HG02588 (cell line): ENCODE results near the gene PROSER3.
"Not testable (repeated sequence)": the region's sequence is repeated elsewhere in the genome, so short reads cannot be mapped to it uniquely, and the experiment has no call there.

Source experiments
- ATAC-seq: cut with Tn5 transposase; IDR thresholded peaks from one replicate; pipeline ENCODE4 v1.9.1; 2021; ENCODE audit warnings: mild to moderate bottlenecking, moderate library complexity; ENCODE audit not compliant: unreplicated experiment

PROSER3 gene

DNA sequence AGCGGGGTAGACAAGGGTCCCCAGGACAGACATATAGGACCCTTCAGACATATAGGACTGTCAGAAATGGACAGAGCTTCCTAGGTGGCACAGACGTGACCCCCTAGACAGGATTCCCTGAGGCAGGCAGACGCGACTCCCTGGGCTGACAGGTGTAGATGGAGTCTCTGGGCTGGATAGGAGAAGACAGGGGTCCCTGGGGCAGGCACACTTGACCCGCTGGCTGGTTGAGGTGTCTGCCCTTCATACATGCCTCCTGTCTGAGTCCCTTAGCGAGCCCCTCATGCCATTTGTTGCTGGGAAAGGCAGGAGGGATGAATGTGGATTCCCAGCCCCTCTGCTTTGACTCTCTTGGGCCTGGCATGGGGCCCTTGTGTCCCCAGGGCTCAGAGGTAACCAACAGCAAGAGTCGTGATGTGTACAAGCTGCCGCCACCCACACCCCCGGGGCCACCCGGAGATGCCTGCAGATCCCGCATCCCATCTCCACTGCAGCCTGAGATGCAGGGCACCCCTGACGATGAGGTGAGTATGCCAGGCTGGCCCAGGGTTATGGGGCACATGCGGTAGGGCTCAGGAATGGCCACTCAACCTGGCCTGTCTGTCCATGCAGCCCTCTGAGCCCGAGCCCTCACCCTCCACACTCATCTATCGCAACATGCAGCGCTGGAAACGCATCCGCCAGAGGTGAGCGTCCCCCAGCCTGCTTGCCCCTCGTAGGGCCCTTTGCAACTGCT lies 4.2 kb upstream of the PROSER3 start:
- no peak for ATAC-seq

DNA sequence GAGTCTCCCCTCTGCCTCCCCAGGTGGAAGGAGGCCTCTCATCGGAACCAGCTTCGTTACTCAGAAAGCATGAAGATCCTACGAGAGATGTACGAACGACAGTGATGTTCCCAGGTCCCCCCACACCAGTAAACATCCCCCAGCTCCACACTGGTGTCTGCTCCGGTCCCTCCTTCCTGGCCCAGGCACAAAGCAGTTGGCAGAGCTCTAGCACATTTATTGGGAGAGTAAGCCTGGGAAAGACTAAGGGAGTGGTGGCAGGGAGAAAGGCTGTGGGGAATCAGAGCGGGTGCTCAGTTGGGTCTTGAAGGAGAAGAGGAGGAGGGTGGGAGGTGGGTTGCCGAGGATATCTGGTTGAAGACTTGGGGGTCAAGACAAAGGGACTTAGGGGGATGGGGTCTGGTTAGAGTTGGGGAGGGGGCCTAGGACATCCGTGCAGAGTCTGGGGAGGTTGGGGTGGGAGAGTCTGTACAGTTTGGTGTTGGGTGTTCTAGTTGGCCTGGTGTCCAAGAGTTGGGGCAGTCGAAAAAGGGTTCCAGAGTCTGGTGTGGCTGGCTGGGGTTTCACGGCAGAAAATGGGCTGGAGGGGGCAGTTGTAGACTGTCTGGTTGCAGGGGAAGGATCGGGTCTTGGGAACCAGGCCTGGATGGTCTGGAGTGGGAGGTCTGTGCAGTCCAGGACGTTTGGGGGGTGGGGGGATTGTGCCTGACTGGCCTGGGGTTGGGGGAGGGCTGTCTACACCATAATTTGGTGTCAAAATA lies 3.4 kb upstream of the PROSER3 start:
- no peak for ATAC-seq

DNA sequence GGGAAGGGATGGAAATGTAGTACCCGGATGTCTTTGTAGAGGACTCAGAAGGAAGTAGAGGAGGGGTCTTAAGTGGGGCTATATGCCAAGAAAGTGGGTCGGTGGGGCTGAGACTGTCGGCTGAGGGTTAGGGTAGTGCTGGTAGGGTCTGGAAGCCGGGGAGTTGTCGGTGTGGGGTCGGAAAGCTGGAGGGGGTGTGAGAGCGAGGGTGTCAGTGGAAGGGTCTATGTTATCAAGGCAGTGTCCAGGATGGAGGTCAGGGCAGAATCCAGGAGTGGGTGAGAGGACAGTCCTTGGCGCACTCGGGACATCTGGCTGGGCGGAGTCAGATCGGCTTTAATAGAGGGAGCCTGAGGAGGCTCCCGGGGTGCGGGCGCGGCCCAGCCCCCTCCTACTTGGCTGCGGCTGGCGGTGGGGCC lies 2.8 kb upstream of the PROSER3 start:
- no peak for ATAC-seq

DNA sequence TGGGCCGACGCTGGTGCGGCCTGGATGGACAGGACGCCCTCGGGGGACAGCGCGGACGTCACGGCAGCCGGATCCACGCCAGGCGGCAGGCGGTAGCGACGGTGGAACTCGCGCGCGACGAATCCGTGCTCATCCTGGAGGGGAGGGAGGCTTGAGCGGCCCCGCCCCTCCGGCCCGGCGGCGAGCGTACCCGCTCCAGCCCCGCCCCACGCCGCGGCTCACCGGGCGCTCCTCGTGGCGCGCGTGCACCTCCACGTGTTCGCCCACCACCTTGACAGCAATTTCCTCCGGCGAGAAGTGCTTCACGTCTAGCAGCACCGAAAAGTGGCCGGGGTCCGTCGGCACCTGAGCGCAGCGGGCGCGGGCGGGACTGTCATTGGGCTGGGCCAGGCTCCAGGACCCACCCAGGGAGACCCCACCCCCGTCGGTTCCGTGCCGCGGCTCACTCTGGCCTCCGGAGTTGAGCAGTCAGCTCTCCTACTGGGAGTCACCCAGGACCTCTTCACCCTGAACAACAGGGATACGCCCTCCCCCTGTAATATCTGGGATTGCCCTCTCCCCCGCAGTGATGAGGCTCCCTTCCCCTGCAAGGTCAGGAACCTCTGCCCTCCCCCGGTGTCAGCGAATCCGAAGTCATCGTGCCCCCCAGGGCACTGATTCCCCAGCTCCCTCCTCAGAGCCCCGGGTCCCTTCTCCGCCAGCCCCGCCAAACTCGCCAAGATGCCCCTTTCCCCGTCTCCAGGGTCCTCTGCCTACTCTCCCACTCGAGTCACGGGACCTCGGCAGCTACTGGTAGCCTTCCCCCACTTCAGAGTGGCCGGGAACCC lies 2.2 kb upstream of the PROSER3 start:
- no peak for ATAC-seq

DNA sequence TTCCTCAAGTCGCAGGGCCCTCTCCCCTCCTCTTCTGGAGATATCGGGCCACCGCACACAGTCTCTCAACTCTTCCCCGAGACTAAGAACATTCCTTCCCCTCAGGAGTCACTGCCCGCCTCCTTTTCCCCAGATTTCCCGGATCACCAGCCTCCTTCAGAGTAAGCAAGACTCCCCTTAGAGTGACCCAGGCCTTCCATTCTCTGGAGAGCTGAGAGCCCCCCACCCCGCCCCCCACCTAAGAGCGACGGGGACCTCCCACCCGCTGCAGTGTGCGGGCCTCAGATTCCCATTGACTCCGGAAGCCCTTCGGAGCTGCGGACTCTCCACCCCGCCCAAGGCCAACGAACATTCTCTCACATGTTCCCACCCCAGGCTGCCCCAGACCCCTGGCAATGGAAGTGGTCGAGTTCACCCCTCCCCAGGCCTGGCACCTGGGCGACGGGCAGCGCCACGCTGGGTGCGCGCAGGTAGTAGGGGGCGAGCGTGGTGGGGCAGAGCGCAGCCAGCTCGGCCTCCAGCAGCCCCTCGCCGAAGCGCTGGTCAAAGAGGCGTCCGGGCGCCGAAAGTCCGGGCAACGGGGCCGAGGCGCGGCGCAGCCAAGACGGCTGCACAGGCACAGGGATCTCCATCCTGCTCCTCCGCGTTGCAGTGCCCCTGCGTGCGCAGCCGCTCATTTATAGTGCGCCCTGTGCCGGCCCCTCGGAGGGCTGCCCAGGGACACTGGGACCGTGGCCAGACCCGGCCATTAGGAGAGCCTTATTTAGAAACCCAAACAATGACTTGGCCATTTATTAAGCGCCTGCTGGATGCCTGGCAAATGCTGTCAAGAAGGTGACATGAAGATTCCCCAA lies 1.4 kb upstream of the PROSER3 start, which contains the start of gene HSPB6:
HSPB6 (minus strand) TSS at position 653 of the 854 bp plus-strand sequence; CDS start at position 632, 21 bp downstream.
- no peak for ATAC-seq

DNA sequence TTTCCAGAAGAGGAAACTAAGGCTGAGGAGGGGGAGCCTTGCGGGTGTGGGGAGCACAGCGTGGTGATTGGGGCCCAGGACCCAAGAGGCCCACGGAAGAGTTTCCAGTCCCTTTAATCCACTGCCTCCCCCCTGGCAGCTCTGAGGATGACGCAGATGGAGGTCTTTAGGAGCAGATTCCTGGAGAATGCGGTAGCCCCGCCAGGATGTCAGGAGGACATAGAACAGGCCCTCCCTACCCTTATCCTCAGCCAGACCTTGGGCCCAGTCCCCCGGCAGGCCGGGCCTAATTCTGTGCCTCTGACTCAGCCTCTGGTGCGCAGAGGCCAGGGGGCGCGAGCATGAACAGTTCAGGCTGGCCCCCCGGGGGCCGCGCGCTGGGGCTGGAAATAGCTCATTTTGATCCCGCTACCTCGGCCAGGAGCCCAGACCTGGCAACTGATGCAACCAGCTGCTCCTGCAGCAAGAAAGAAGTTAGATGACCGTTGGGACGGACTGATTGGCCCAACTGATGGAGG lies 686 bp upstream of the PROSER3 start:
- no peak for ATAC-seq

DNA sequence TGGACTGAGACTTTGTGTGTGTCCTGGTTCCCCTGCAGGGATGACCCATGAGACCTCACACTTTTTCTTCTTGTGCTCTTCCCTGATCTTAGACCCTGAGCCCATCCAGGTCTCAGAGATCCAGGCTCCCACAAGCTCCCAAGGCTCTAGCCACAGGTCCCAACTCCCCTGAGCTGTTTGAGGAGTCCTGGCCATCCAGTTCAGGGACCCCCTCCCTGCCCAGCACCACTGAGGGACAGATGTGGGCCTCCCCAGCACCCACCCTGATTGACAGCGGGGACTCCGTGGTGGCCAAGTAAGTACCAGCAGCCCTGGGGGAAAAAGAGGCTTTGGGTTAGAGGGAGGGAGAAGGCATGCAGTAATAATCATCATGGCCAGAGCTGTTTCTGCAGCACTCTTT lies 1.7 kb downstream of the PROSER3 start:
- ATAC-seq, result no peak

DNA sequence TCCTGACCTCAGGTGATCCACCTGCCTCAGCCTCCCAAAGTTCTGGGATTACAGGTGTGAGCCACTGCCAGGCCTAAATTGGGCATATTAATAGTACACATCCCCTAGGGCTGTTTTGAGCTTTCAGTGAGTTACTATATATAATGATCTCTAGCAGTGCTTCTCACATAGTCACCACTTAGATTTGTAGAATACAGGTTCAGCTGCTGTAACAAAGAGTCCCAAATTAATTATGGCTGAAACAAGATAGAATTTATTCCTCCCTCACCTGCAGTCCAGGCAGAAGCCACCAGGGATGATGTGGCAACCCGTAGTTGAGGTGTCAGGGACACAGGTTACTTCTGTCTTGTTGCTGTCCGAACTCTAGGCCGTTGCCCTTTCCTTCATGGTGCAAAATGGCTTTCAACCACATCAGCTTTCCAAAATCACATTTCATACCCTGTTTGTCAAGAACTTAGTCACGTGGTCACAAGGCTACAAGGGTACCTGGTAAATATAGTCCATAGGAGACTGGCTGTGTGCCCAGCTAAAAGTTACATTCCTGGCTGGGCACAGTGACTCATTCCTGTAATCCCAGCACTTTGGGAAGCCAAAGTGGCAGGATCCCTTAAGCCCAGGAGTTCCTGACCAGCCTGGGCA lies 2.9 kb downstream of the PROSER3 start:
- ATAC-seq, result no peak

DNA sequence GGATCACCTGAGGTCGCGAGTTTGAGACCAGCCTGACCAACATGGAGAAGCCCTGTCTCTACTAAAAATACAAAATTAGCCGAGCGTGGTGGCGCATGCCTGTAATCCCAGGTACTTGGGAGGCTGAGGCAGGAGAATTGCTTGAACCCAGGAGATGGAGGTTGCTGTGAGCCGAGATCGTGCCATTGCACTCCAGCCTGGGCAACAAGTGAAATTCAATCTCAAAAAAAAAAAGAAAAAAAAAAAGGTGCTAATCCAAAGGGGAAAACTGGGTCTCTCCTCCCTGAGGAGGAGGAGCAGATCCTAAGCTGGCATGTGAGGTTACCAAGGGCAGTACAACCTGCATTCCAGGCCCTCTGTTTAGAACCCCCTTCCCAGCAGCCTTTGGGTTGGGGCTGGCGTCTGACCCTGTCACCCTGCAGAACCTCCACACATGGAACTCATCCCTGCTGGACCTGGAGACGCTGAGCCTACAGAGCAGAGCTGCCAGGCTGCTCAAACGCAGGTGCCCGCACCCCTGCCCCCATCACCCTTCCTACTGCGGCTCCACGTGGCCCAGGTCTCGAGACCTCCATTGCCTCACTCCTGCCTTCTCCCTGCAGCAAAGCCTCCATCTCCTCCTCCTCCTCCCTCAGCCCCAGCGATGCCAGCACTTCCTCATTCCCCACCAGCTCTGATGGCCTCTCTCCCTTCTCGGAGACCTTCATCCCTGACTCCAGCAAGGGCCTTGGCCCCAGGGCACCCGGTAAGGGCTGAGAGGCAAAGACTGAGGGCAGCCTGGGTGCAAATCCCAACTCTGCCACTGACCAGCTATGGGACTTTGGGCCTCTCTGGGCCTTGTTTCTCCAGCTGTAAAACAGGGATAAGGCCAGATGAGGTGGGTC lies 6.7 kb downstream of the PROSER3 start:
- ATAC-seq, result no peak

DNA sequence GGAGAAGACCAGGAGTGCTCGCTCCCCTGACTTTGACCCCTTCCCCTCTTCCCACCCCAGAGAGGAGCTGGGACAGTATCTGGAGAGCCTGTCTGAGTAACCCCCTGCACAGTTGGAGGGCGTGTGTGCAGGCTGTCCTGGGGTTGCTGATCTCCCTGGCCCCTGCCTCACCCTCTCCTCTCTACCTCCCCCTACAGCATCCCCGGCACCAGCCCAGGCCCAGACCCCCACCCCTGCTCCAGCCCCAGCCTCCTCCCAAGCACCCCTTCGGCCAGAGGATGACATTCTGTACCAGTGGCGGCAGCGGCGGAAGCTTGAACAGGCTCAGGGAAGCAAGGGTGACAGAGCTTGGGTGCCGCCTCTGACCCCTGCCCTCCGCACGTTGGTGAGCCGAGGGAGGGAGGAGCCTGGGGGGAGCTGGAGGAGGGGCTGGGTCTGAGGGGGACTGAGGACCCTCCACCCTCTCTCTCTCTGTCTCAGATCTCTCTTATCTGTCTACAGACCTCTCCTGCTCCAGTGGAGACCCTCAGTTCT lies 8.7 kb downstream of the PROSER3 start:
- ATAC-seq, result no peak

DNA sequence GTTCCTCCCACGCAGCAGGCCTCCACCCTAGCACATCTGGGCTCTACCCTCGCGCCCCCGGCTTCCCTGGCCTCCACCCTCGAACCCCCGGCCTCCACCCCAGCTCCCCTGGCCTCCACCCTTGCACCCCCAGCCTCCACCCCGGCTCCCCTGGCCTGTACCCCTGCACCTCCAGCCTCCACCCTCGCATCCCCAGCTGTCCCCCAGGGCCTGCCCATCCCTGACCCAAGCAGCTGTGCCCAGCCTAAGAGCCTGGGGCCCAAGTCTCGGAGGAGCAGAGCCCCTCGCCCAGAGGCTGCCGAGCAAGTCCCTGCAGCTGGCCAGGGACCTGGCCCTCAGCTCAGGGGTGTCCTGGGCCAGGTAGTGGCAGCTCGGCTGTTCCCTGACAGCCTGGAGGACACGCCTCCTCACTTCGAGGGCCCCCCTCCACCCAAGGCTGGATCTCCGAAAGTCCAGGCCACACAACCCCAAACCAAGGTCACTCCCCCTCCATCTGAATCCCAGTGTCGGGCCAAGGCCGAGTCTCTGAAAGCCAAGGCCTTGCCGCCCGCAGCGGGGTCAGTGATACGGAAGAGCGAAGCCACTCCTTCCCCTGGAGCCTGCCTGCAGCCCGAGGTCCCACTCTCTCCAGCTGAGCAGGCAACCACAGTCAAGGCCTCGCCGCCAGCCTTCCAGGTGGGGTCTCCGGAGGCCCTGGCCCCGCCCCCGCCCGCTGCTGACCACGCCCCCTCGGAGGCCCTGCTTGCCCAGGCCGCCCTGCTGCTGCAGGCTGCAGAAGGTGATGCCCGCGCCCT lies 9.5 kb downstream of the PROSER3 start:
- no peak for ATAC-seq

DNA sequence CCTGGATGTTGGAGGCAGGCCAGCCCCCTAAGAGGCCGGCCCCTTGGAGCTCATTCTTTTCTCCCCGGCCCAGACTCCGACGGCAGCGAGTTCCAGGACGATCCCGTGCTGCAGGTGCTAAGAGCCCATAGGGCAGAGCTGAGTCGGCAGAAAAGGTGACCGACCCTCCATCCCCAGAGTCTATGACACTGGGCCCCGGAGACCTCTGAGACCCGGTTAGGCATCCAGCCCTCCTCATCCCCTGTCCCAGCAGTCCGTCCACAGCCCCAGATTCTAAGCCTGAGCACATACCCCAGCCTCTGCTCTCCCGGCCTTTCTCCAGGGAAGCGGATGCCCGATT lies 10.1 kb downstream of the PROSER3 start:
- no peak for ATAC-seq

DNA sequence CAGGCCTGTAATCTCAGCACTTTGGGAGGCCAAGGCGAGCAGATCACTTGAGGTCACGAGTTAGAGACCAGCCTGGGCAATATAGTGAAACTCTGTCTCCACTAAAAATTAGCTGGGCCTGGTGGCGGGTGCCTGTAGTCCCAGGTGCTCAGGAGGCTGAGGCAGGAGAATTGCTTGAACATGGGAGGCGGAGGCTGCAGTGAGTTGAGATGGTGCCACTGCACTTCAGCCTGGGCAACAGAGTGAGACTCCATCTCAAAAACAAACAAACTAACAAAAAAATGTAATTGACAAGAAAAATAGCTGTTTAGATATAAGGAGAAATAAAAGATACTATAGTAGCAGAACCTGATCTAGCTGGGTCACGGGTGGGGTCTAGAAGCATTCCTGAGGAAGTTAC lies 14.4 kb downstream of the PROSER3 start:
- ATAC-seq, result not testable (repeated sequence)

DNA sequence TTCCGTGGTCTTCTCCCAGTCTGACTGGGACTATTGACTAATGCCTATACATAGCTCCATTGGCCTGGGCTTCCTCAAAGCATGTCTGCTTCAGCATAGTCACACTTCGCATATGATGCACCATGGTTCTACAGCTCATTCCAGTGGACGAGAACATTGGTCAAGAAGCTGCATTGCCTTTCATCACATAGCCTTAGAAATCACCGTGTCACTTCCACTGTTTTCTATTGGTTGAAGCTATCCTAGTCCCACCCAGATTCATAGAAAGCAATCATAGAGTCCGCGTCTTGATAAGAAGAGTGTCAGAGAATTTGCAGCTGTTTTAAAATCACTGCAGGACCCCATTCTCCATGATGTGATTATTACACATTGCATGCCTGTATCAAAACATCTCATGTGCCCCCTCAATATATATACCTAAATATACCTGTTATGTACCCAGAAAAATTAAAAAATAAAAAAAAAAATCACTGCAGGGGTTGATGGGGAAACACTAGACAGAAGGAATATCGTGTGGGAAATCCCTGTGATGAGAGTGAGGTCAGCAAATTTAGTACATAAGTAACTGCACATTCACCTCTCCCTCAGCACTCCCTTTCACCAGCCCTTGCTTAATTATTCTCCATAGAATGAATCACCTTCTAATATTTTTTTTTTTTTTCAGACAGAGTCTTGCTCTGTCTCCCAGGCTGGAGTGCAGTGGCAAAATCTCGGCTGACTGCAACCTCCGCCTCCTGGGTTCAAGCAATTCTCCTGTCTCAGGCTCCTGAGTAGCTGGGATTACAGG lies 15.2 kb downstream of the PROSER3 start:
- no peak for ATAC-seq

DNA sequence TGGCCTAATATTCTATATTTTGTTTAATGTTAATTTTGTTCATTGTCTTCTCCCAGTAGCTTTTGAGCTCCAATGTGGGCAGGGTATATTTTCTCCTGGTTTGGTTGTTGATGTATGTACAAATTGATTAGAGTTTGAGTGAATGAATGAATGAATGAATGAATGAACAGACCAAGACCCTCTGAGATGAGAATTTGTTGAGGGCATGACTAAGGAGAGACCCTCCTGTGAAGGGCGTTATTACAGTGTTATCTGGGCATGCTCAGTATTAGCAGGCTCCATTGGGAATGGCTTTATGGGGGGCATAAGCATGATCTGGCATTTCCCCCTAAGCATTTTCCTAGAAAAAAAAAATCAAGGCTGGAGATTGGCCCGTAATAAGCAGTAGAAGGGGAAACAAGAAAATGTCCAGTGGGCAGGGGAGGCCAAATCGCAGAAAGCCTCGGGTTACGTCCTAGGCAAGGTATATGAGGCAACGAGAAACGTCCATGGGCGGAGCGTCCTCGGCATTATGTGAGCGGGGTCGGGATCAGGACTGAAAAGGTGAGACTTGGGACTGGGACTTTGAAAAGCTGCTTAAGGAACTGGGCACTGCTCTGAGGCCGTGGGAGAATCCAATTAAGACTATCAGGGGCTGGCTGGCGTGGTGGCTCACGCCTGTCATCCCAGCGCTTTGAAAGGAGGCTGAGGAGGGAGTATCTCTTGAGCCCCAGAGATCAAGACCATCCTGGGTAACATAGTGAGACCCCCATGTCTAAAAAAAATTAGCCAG lies 16.5 kb downstream of the PROSER3 start:
- ATAC-seq, result no peak

DNA sequence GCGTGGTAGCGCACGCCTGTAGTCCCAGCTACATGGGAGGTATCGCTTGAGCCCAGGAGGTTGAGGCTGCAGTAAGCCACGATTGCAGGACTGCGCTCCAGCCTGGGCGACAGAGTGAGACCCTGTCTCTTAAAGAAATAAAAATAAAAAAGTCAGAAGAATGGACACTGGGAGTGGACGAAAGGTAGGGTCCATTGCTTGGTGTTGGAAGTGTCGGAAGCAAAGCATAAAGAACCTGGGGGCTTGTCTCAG lies 17.0 kb downstream of the PROSER3 start:
- ATAC-seq, result no peak
